ENCODE results near the gene CDH23.

CDH23 gene

GRCh38 chr10:71431239-71432100, 34.8 kb downstream of the CDH23 start:
- no peak overlapping the region for H3K4me3 ChIP-seq (ENCODE audit: severe bottlenecking)
- H3K9me3 ChIP-seq (ENCODE audit: severe bottlenecking), result no peaks in the 10 kb centered on the region
- H3K4me1 ChIP-seq (ENCODE audit: insufficient read depth, poor library complexity, severe bottlenecking), result no peaks in the 10 kb centered on the region
- no peaks in the 10 kb centered on the region for H3K36me3 ChIP-seq (ENCODE audit: low read depth)
- peak; percentile 11 for TF ChIP-seq CTCF (IDR thresholded peaks at IDR 0.05; ENCODE audit: poor library complexity, severe bottlenecking)
- no peaks in the 10 kb centered on the region for H3K27me3 ChIP-seq (ENCODE audit: insufficient read depth, poor library complexity, severe bottlenecking)
- no peak overlapping the region for H3K27ac ChIP-seq (ENCODE audit: poor library complexity, severe bottlenecking)
- ATAC-seq (ENCODE audit: low read depth) (peak; percentile 31; the same call in 1 of the 3 replicates), DNase-seq (ENCODE audit: low spot score) (peak; percentile 24)

GRCh38 chr10:71432101-71432905, 35.6 kb downstream of the CDH23 start:
- Histone ChIP-seq H3K27me3 (ENCODE audit: insufficient read depth, poor library complexity, severe bottlenecking) (no peaks in the 10 kb centered on the region), H3K36me3 (ENCODE audit: low read depth) (no peaks in the 10 kb centered on the region), H3K4me3 (ENCODE audit: severe bottlenecking) (no peak overlapping the region), H3K4me1 (ENCODE audit: insufficient read depth, poor library complexity, severe bottlenecking) (no peaks in the 10 kb centered on the region), H3K9me3 (ENCODE audit: severe bottlenecking) (no peaks in the 10 kb centered on the region), H3K27ac (ENCODE audit: poor library complexity, severe bottlenecking) (no peak overlapping the region)
- TF ChIP-seq CTCF (IDR thresholded peaks at IDR 0.05; ENCODE audit: poor library complexity, severe bottlenecking), result no peak
- DNase-seq (ENCODE audit: low spot score), result peak; percentile 30
- ATAC-seq (ENCODE audit: low read depth), result no peak

DNA sequence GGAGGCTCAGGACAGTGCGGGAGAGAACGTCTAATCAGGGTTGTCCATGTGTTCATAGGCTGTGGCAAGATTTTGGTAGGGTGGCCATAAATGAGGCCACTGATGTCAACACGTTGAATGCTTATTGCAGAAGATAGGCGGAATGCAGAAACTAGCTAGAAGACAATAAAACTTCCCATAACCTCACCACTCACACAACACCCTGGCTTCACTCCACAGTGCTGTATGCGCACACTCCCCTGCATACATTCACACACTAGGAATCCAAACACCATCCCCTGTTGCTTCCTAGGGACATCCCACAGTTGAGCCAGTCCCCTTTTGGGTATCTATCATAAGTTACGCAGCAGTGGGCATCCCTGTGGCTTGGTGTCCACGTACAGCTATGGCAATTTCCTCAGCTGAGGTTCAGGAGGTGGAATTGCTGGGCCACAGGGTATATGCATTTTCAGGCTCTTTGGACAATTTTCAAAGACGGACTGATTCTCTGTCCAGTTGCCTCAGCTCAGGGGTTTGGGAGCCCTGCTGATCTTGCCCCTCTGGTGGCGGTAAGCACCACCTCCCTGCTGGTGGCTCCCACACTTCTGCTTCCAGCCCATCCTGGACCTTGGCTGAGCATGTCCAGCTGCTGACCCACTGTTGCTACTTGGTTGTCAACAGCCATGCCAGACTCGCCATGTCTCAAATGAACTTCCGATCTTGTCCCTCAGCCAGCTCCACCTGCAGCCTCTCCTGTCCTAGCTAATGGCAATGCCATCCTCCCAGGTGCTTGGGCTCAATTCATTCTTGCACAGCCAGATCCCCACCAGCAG, 36.4 kb downstream of the CDH23 start:
- no peaks in the 10 kb centered on the region for H3K36me3 ChIP-seq (ENCODE audit: low read depth)
- DNase-seq (ENCODE audit: low spot score), result peak; percentile 22
- H3K27ac ChIP-seq (ENCODE audit: poor library complexity, severe bottlenecking), result no peak overlapping the region
- TF ChIP-seq CTCF (IDR thresholded peaks at IDR 0.05; ENCODE audit: poor library complexity, severe bottlenecking), result no peak
- no peaks in the 10 kb centered on the region for H3K9me3 ChIP-seq (ENCODE audit: severe bottlenecking)
- H3K4me1 ChIP-seq (ENCODE audit: insufficient read depth, poor library complexity, severe bottlenecking), result no peaks in the 10 kb centered on the region
- ATAC-seq (ENCODE audit: low read depth), result no peak
- H3K27me3 ChIP-seq (ENCODE audit: insufficient read depth, poor library complexity, severe bottlenecking), result no peaks in the 10 kb centered on the region
- no peak overlapping the region for H3K4me3 ChIP-seq (ENCODE audit: severe bottlenecking)

DNA sequence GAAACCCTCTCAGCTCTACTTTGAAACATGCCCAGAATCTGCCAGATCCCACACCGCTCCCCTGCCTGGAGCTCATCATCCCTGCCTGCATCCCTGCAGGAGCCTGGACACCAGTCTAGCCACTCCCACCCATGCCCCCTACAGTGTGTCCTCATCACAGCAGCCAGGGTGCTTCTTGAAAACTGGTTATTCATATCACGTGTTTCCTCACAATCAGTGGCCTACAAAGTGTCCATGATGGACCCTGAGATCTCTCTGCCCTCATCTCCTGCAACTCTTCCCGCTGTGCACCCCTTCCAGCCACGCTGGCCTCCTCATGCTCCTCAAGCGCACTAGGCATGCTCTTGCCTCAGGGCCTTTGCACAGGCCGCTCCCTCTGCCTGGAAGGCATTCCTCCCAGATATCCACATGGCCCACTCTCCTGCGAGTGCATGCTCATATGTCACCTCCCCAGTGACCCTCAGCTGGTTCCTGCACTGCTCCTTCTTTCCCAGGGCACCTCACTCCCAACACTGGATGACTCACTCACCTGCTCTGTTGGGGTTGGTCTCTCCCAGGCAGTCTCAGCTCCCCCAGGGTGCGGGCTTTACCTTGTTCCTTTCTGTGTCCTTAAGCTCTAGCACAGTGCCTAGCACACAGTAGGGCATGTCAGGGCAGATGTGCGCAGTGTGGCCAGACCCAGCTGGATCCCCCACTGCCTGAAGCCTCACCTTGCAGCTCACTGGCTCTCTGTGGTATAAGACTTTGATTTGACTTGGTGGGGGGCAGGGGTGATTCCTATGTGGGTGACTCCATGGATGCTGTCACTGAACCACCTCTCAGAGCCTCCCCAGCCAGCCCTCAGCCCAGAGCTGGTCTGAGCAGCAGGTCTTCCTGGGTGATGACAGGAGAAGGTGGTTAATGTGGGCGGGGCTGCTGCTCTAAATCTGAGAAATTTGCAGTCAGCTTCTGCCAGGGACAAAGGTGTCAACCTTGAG, 37.3 kb downstream of the CDH23 start:
- no peak; the same call in 2 of the 3 replicates for ATAC-seq (ENCODE audit: low read depth)
- no peaks in the 10 kb centered on the region for H3K27me3 ChIP-seq (ENCODE audit: insufficient read depth, poor library complexity, severe bottlenecking)
- H3K4me3 ChIP-seq (ENCODE audit: severe bottlenecking), result no peak overlapping the region
- H3K9me3 ChIP-seq (ENCODE audit: severe bottlenecking), result no peaks in the 10 kb centered on the region
- H3K27ac ChIP-seq (ENCODE audit: poor library complexity, severe bottlenecking), result no peak overlapping the region
- no peak for TF ChIP-seq CTCF (IDR thresholded peaks at IDR 0.05; ENCODE audit: poor library complexity, severe bottlenecking)
- peak; percentile 34 for DNase-seq (ENCODE audit: low spot score)
- H3K36me3 ChIP-seq (ENCODE audit: low read depth), result no peaks in the 10 kb centered on the region
- no peaks in the 10 kb centered on the region for H3K4me1 ChIP-seq (ENCODE audit: insufficient read depth, poor library complexity, severe bottlenecking)
